ENCODE data around the gene ADAMTS2.

The ADAMTS2 gene

GRCh38 chr5:179261301-179262125 is 83.7 kb downstream of the ADAMTS2 start:
- no peak for TF ChIP-seq CTCF (IDR thresholded peaks at IDR 0.05)

GRCh38 chr5:179260324-179261070 is 84.8 kb downstream of the ADAMTS2 start:
- TF ChIP-seq CTCF (IDR thresholded peaks at IDR 0.05) = no peak

GRCh38 chr5:179259731-179260323 is 85.4 kb downstream of the ADAMTS2 start:
- TF ChIP-seq CTCF (IDR thresholded peaks at IDR 0.05) = no peak

- TF ChIP-seq CTCF (IDR thresholded peaks at IDR 0.05) = no peak
These were observed 86.1 kb downstream of the ADAMTS2 start for GRCh38 chr5:179258922-179259730.

- no peak for TF ChIP-seq CTCF (IDR thresholded peaks at IDR 0.05)
These were observed 87.0 kb downstream of the ADAMTS2 start for GRCh38 chr5:179258001-179258921.

- no peak for TF ChIP-seq CTCF (IDR thresholded peaks at IDR 0.05)
These were observed 88.0 kb downstream of the ADAMTS2 start for GRCh38 chr5:179257176-179257682.

Measured in LNCAP (cell line).